Loucy (cell line): Measurements from ENCODE around the gene FSHB.

ENCODE experiments used
- H2AFZ ChIP-seq: fragments of 200-600 bp; sonication (generic); 2 replicates; pipeline ENCODE4 v1.6.0; 2016; ENCODE audit warnings: antibody characterized with exemption, mild to moderate bottlenecking, low read length, moderate library complexity
- H3F3A ChIP-seq: fragments of 200-600 bp; 2 replicates; pipeline ENCODE4 v1.6.0; 2016; ENCODE audit warnings: antibody characterized with exemption, low read depth, mild to moderate bottlenecking
- H3K27me3 ChIP-seq: fragments of 200-600 bp; sonication (generic); 2 replicates; pipeline ENCODE4 v1.6.1; 2014; ENCODE audit warnings: low read length, mild to moderate bottlenecking; ENCODE audit not compliant: insufficient read depth, poor library complexity, severe bottlenecking
- H3K36me3 ChIP-seq: fragments of 200-600 bp; sonication (generic); 2 replicates; pipeline ENCODE4 v1.6.1; 2016; ENCODE audit warnings: low read length; ENCODE audit not compliant: insufficient read depth
- H3K4me1 ChIP-seq: fragments of 200-600 bp; sonication (generic); 2 replicates; pipeline ENCODE4 v1.5.1; 2014; ENCODE audit warnings: low read length, mild to moderate bottlenecking; ENCODE audit not compliant: insufficient read depth, poor library complexity, severe bottlenecking
- H3K4me2 ChIP-seq: fragments of 200-600 bp; sonication (generic); 2 replicates; pipeline ENCODE4 v1.6.0; 2014; ENCODE audit warnings: antibody characterized with exemption, low read length, low read depth, mild to moderate bottlenecking; ENCODE audit not compliant: poor library complexity, severe bottlenecking
- H3K4me3 ChIP-seq: fragments of 200-600 bp; sonication (generic); 2 replicates; pipeline ENCODE4 v1.5.1; 2014; ENCODE audit warnings: low read length, mild to moderate bottlenecking, mixed read lengths; ENCODE audit not compliant: poor library complexity, severe bottlenecking
- H3K79me2 ChIP-seq: fragments of 200-600 bp; sonication (generic); 2 replicates; pipeline ENCODE4 v1.6.1; 2014; ENCODE audit warnings: low read length; ENCODE audit not compliant: insufficient read depth
- H3K9ac ChIP-seq: fragments of 200-600 bp; sonication (generic); 2 replicates; pipeline ENCODE4 v1.6.0; 2014; ENCODE audit warnings: mild to moderate bottlenecking, low read depth, low read length, moderate library complexity; ENCODE audit not compliant: poor library complexity, severe bottlenecking
- H3K9me2 ChIP-seq: fragments of 200-600 bp; sonication (generic); replicated peaks from 2 replicates; pipeline ENCODE4 v1.6.1; 2016; ENCODE audit warnings: low read depth, low read length, mixed read lengths
- H3K9me3 ChIP-seq: fragments of 200-600 bp; sonication (generic); 2 replicates; pipeline ENCODE4 v1.6.1; 2014; ENCODE audit warnings: mild to moderate bottlenecking, antibody characterized with exemption, low read length, low read depth; ENCODE audit not compliant: insufficient read depth
- H4K20me1 ChIP-seq: fragments of 200-600 bp; sonication (generic); 2 replicates; pipeline ENCODE4 v1.6.0; 2014; ENCODE audit warnings: antibody characterized with exemption, low read length, mild to moderate bottlenecking; ENCODE audit not compliant: insufficient read depth, poor library complexity, severe bottlenecking
- CTCF ChIP-seq: fragments of 200-600 bp; sonication (generic); conservative IDR thresholded peaks from 2 replicates; pipeline ENCODE4 v1.5.1; 2014; ENCODE audit warnings: mild to moderate bottlenecking, antibody characterized with exemption, low read length
- EZH2phosphoT487 ChIP-seq: fragments of 200-600 bp; IDR thresholded peaks from 2 replicates; pipeline ENCODE4 v1.6.1; 2018; ENCODE audit warnings: antibody characterized with exemption, mild to moderate bottlenecking, moderate library complexity, borderline replicate concordance

Gene FSHB

GRCh38 chr11:30218278-30218677, 12.5 kb upstream of the FSHB start:
- Histone ChIP-seq H3F3A (no peaks in the 10 kb centered on the region), H3K9me3 (no peaks in the 10 kb centered on the region), H4K20me1 (no peaks in the 10 kb centered on the region), H3K27me3 (no peaks in the 10 kb centered on the region), H3K4me3 (no peak overlapping the region), H3K9me2 (no peaks in the 10 kb centered on the region), H3K79me2 (no peaks in the 10 kb centered on the region), H2AFZ (no peak overlapping the region), H3K9ac (no peak overlapping the region), H3K4me2 (no peak overlapping the region), H3K36me3 (no peaks in the 10 kb centered on the region), H3K4me1 (no peaks in the 10 kb centered on the region)
- no peak for TF ChIP-seq CTCF
- TF ChIP-seq EZH2phosphoT487, result no peak

GRCh38 chr11:30225642-30226041, 5.2 kb upstream of the FSHB start:
- Histone ChIP-seq H3F3A (no peaks in the 10 kb centered on the region), H3K4me1 (no peaks in the 10 kb centered on the region), H3K9me2 (no peaks in the 10 kb centered on the region), H3K79me2 (no peaks in the 10 kb centered on the region), H3K4me2 (no peak overlapping the region), H3K36me3 (no peaks in the 10 kb centered on the region), H3K9me3 (no peaks in the 10 kb centered on the region), H3K4me3 (no peak overlapping the region), H2AFZ (no peak overlapping the region), H3K27me3 (no peaks in the 10 kb centered on the region), H4K20me1 (no peaks in the 10 kb centered on the region), H3K9ac (no peak overlapping the region)
- TF ChIP-seq CTCF, result no peak
- no peak for TF ChIP-seq EZH2phosphoT487

GRCh38 chr11:30228323-30228884, 2.4 kb upstream of the FSHB start:
- no peaks in the 10 kb centered on the region for H4K20me1 ChIP-seq
- no peak for TF ChIP-seq EZH2phosphoT487
- no peak for TF ChIP-seq CTCF

More at GRCh38 chr11:30228323-30228884, 2.4 kb upstream of the FSHB start:
- Histone ChIP-seq H3K4me1 (no peaks in the 10 kb centered on the region), H3K79me2 (no peaks in the 10 kb centered on the region), H3K4me3 (no peak overlapping the region), H3K9me3 (no peaks in the 10 kb centered on the region), H3K27me3 (no peaks in the 10 kb centered on the region), H3K36me3 (no peaks in the 10 kb centered on the region), H3K4me2 (no peak overlapping the region), H3F3A (no peaks in the 10 kb centered on the region), H3K9ac (no peak overlapping the region), H2AFZ (no peak overlapping the region), H3K9me2 (no peaks in the 10 kb centered on the region)
